H54 (cell line): Measurements from ENCODE around the gene TMEM167A.

Source experiments
- DNase-seq: peaks from one replicate; pipeline ENCODE4 v3.0.0; 2011; ENCODE audit warnings: low spot score, mixed read lengths; ENCODE audit not compliant: insufficient read length
- FAIRE-seq: peaks from 3 replicates; lab custom pipeline; 2011; peaks lifted over from hg19 to GRCh38; lab: Jason Lieb, UNC
- POLR2A ChIP-seq: IDR thresholded peaks from 2 replicates; pipeline ENCODE4 v1.6.1; 2011; ENCODE audit warnings: low read depth, mild to moderate bottlenecking, low read length

Gene TMEM167A

DNA sequence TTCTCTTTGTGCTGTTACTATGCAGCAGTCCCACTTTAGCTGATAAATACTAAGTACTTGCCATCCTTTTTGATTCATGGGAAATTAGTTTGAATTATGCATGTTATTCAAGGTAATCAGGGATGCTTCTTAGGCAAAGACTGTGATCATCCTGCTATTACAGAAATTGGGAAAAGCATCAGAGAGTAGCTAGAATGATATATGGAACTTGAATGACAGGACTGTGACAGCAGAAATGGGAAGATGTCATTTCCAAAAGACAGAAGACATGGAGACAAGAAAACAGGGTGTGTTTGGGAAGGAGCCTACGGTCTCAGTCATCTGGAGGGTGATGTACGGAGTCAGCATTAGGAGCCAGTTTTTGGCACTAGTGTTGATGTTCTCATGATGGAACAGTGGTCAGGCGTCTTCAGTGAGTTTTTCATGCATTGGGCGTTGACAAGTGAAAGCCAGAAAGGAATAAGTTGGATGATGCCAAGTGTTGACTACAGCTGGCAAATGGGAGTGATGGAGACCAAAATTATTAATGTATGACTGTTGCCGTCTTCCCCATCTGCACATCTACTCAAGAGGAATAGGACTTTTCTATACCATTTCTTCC lies 70.4 kb downstream of the TMEM167A start:
- no peak for DNase-seq
- no peak for TF ChIP-seq POLR2A
- FAIRE-seq: no peak

DNA sequence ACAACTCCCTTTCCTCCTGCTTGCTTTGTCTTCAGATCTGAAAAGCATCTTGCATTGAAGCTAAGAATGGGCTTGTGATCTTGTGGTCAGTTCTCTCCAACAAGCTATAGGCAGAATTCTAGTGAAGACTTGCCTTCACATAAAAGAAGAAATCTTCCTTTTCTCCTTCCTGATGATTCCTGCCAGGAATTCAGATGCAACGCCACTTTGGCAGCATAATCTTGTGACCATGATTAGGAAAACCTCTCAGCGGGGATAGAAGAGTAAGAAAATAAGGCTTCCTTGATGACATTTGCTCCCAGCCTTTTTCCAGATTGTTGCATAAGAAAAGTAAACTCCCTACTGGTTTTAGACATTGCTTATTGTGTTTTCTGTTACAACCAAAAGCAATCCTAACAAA lies 73.4 kb downstream of the TMEM167A start:
- TF ChIP-seq POLR2A: no peak
- no peak for FAIRE-seq
- no peak for DNase-seq
